Thyroid gland (tissue), 4 donors: Measurements from ENCODE around the gene CLDN20. TPM values are rescaled to one million over a fixed set of nuclear protein-coding genes. Genes with fewer than 3 reads are reported as not detected.

Experiments used
- DNase-seq, 2 donors: peaks; one replicate each; pipeline ENCODE4 v3.0.0-alpha.2; 2019
- H3K27ac ChIP-seq, 3 donors: fragments of 200-600 bp; sonication (generic); 1 replicate in 2 of 3; 2 replicates in 1 of 3; pipeline ENCODE4 v1.5.1; 2016 to 2019; ENCODE audit warnings: mild to moderate bottlenecking in 1 of 3, moderate library complexity in 1 of 3
- H3K27me3 ChIP-seq: fragments of 200-600 bp; sonication (generic); one replicate; pipeline ENCODE4 v1.5.1; 2019
- H3K36me3 ChIP-seq, 2 donors: fragments of 200-600 bp; sonication (generic); one replicate each; pipeline ENCODE4 v1.5.1; 2016 to 2019
- H3K4me1 ChIP-seq, 2 donors: fragments of 200-600 bp; sonication (generic); one replicate each; pipeline ENCODE4 v1.5.1; 2017 to 2019
- H3K4me3 ChIP-seq, 3 donors: fragments of 200-600 bp; sonication (generic); replicated peaks in 1 of 3; 1 replicate in 2 of 3; 2 replicates in 1 of 3; pipeline ENCODE4 v1.5.1; 2016; ENCODE audit warnings: mild to moderate bottlenecking in 1 of 3
- H3K9me3 ChIP-seq: fragments of 200-600 bp; sonication (generic); one replicate; pipeline ENCODE4 v1.5.1; 2017
- CTCF ChIP-seq, 6 experiments: fragments of 200-600 bp in 3 of 6; fragments of 450-650 bp in 3 of 6; sonication (generic) in 3 of 6; IDR thresholded peaks; one replicate each; pipeline ENCODE4 v1.5.1; 2016 to 2019; ENCODE audit warnings: antibody characterized with exemption in 6 of 6, mild to moderate bottlenecking in 2 of 6, inconsistent platforms in 1 of 6, moderate library complexity in 1 of 6
- POLR2A ChIP-seq, 2 donors: fragments of 450-650 bp; IDR thresholded peaks; one replicate each; pipeline ENCODE4 v1.6.1; 2017; ENCODE audit warnings: antibody characterized with exemption in 2 of 2, mild to moderate bottlenecking in 2 of 2, moderate library complexity in 1 of 2
- WGBS, 2 donors: methylation state at CpG; one replicate each; pipeline ENCODE4 v1.1.5; 2017; 5-methylcytosine and 5-hydroxymethylcytosine counted together
- intact Hi-C: fragments of 100-400 bp; cut with DNase I; formaldehyde crosslinking; loops from one replicate; pipeline ENCODE4 v1.15.1; 2023
- total RNA-seq, 4 donors: library from RNA; depleted of rRNA; stranded (reverse); fragments of >200 nt; gene quantifications; one replicate each; pipeline ENCODE4 v1.2.3, GENCODE V29; 2016

CLDN20 gene
- total RNA-seq, 4 donors from 2014 or later, result not detected

- no peak for TF ChIP-seq CTCF (IDR thresholded peaks at IDR 0.05)
- no peak for TF ChIP-seq POLR2A (IDR thresholded peaks at IDR 0.05)
- Histone ChIP-seq H3K4me3 (no peak overlapping the region), H3K9me3 (no peaks in the 10 kb centered on the region), H3K4me1 (peaks cover 17 to 27% of the 10 kb centered on the region in 2 donors), H3K27me3 (no peaks in the 10 kb centered on the region), H3K27ac (no peak overlapping the region), H3K36me3 (no peaks in the 10 kb centered on the region)
- no peak for DNase-seq
- intact Hi-C loops, result no loop called here
Observed at GRCh38 chr6:155271145-155271544, 7.3 kb downstream of the CLDN20 start.

- WGBS, 2 donors, result 84 to 87% methylated on average over 8 of the region's 8 CpGs
- H3K27ac ChIP-seq, result peak overlapping the region in 2 of 3 donors; percentile 13 to 24
- H3K4me1 ChIP-seq, result peaks cover 18 to 25% of the 10 kb centered on the region in 2 donors
- no peaks in the 10 kb centered on the region for H3K9me3 ChIP-seq
- no peak overlapping the region for H3K4me3 ChIP-seq
- TF ChIP-seq CTCF (IDR thresholded peaks at IDR 0.05) (no peak), POLR2A (IDR thresholded peaks at IDR 0.05) (no peak)
- intact Hi-C loops, result no loop called here
- no peaks in the 10 kb centered on the region for H3K36me3 ChIP-seq
- no peaks in the 10 kb centered on the region for H3K27me3 ChIP-seq
- no peak for DNase-seq
Observed at GRCh38 chr6:155272353-155273232, 8.8 kb downstream of the CLDN20 start.

- TF ChIP-seq CTCF (IDR thresholded peaks at IDR 0.05) (no peak), POLR2A (IDR thresholded peaks at IDR 0.05) (no peak)
- H3K4me3 ChIP-seq, result no peak overlapping the region
- H3K9me3 ChIP-seq, result no peaks in the 10 kb centered on the region
- no peak for DNase-seq
- no peaks in the 10 kb centered on the region for H3K27me3 ChIP-seq
- H3K27ac ChIP-seq, result peak overlapping the region in 2 of 3 donors; percentile 13 to 24
- H3K36me3 ChIP-seq, result no peaks in the 10 kb centered on the region
- peaks cover 10 to 16% of the 10 kb centered on the region in 2 donors for H3K4me1 ChIP-seq
- 76 to 81% methylated on average over 3 of the region's 3 CpGs for WGBS, 2 donors
- intact Hi-C loops, result no loop called here
Observed at GRCh38 chr6:155273431-155273830, 9.6 kb downstream of the CLDN20 start.

GRCh38 chr6:155274106-155274505, 10.3 kb downstream of the CLDN20 start:
- no peak for DNase-seq
- 76 to 85% methylated on average over 2 of the region's 2 CpGs for WGBS, 2 donors
- Histone ChIP-seq H3K9me3 (no peaks in the 10 kb centered on the region), H3K27ac (peak overlapping the region in 1 of 3 donors; percentile 13), H3K4me3 (no peak overlapping the region), H3K36me3 (no peaks in the 10 kb centered on the region), H3K4me1 (peaks cover 10 to 13% of the 10 kb centered on the region in 2 donors), H3K27me3 (no peaks in the 10 kb centered on the region)
- intact Hi-C loops, result no loop called here
- TF ChIP-seq CTCF (IDR thresholded peaks at IDR 0.05) (no peak), POLR2A (IDR thresholded peaks at IDR 0.05) (no peak)

GRCh38 chr6:155274533-155274932, 10.7 kb downstream of the CLDN20 start:
- no peak overlapping the region for H3K27ac ChIP-seq
- H3K4me3 ChIP-seq, result no peak overlapping the region
- H3K9me3 ChIP-seq, result no peaks in the 10 kb centered on the region
- H3K36me3 ChIP-seq, result no peaks in the 10 kb centered on the region
- DNase-seq, result no peak
- no peak for TF ChIP-seq POLR2A (IDR thresholded peaks at IDR 0.05)
- TF ChIP-seq CTCF (IDR thresholded peaks at IDR 0.05), result no peak
- intact Hi-C loops, result no loop called here
- no peaks in the 10 kb centered on the region for H3K27me3 ChIP-seq
- H3K4me1 ChIP-seq, result peaks cover 6 to 13% of the 10 kb centered on the region in 2 donors
- 79 to 84% methylated on average over 1 of the region's 1 CpG for WGBS, 2 donors
